Right cardiac atrium (tissue), 5 donors: Measurements from ENCODE around the gene GABRG2. TPM values are rescaled to one million over a fixed set of nuclear protein-coding genes. Genes with fewer than 3 reads are reported as not detected.

ENCODE experiments used
- ATAC-seq, 2 donors: fragments of 200-7000 bp; cut with Tn5 transposase; one replicate each; pipeline versions ENCODE4 v1.8.0 to v1.9.1; 2020; ENCODE audit warnings: moderate library complexity in 2 of 2, mild to moderate bottlenecking in 1 of 2
- DNase-seq, 3 donors: peaks; one replicate each; pipeline ENCODE4 v3.0.0-alpha.2; 2020
- H3K27ac ChIP-seq: one replicate; pipeline ENCODE4 v1.5.1; 2013; ENCODE audit warnings: mild to moderate bottlenecking, low read length, control low read depth, moderate library complexity
- H3K27me3 ChIP-seq: one replicate; pipeline ENCODE4 v1.6.1; 2013; ENCODE audit not compliant: control insufficient read depth, insufficient read depth
- H3K4me1 ChIP-seq: one replicate; pipeline ENCODE4 v1.6.1; 2013; ENCODE audit warnings: low read length; ENCODE audit not compliant: control insufficient read depth, insufficient read depth
- H3K4me3 ChIP-seq: one replicate; pipeline ENCODE4 v1.5.1; 2013; ENCODE audit warnings: low read length, control low read depth
- H3K9me3 ChIP-seq: one replicate; pipeline ENCODE4 v1.6.1; 2013; ENCODE audit warnings: low read length; ENCODE audit not compliant: control insufficient read depth
- WGBS: extraction: QIAGEN DNeasy Blood & Tissue Kit; methylation state at CpG from one replicate; pipeline ENCODE4 v1.1.7; 2013; 5-methylcytosine and 5-hydroxymethylcytosine counted together
- intact Hi-C, 4 donors: fragments of 100-400 bp; cut with DNase I; formaldehyde crosslinking; loops; one replicate each; pipeline versions ENCODE4 v1.11.0 to v1.14.0; 2022 to 2023
- polyA plus RNA-seq: library from polyadenylated mRNA; stranded (reverse); fragments of 200-250 nt; gene quantifications from one replicate; pipeline ENCODE4 v1.2.3, GENCODE V29; 2013
- total RNA-seq, 4 donors: library from RNA; stranded (reverse); fragmentation: NEBNext Ultra II Directional; extraction: Animal tissue kit (Norgen Biotek cat#: 25700); gene quantifications; one replicate each; pipeline ENCODE4 v1.2.1, GENCODE V29; 2021
- donor health status: healthy with polysubstance abuse.
- donor health status: DM: no; HTN: yes; CAD: no.
- donor health status: DM: no; HTN: no; CAD: no.
- donor health status: DM: no; HTN: yes; CAD: no; lungs with severe emphysema.
- donor health status: DM: yes; HTN: yes; CAD: no.

GABRG2 gene
- total and polyA plus RNA-seq, 5 donors, result not detected

- no peaks in the 10 kb centered on the region for H3K27me3 ChIP-seq
- ATAC-seq (no peak), DNase-seq (no peak)
- intact Hi-C loops, result no loop called here
- no peaks in the 10 kb centered on the region for H3K9me3 ChIP-seq
- no peak overlapping the region for H3K4me3 ChIP-seq
- H3K4me1 ChIP-seq, result no peaks in the 10 kb centered on the region
- H3K27ac ChIP-seq, result no peak overlapping the region
- 70% methylated on average over 2 of the region's 2 CpGs for WGBS
Observed at GRCh38 chr5:162091336-162091735, 23.8 kb downstream of the GABRG2 start.

GRCh38 chr5:162096448-162096847 lies 28.9 kb downstream of the GABRG2 start:
- H3K27ac ChIP-seq, result no peak overlapping the region
- no peaks in the 10 kb centered on the region for H3K9me3 ChIP-seq
- H3K27me3 ChIP-seq, result no peaks in the 10 kb centered on the region
- DNase-seq (no peak), ATAC-seq (no peak)
- no peaks in the 10 kb centered on the region for H3K4me1 ChIP-seq
- no peak overlapping the region for H3K4me3 ChIP-seq
- 65% methylated on average over 2 of the region's 2 CpGs for WGBS
- intact Hi-C loops, result no loop called here

GRCh38 chr5:162107591-162107990 lies 40.0 kb downstream of the GABRG2 start:
- no peaks in the 10 kb centered on the region for H3K4me1 ChIP-seq
- H3K9me3 ChIP-seq, result no peaks in the 10 kb centered on the region
- no peaks in the 10 kb centered on the region for H3K27me3 ChIP-seq
- DNase-seq, result no peak
- intact Hi-C loops, result no loop called here
- no peak overlapping the region for H3K27ac ChIP-seq
- H3K4me3 ChIP-seq, result no peak overlapping the region
- 78% methylated on average over 2 of the region's 2 CpGs for WGBS
- no peak for ATAC-seq

GRCh38 chr5:162119801-162120200 lies 52.2 kb downstream of the GABRG2 start:
- Histone ChIP-seq H3K9me3 (no peaks in the 10 kb centered on the region), H3K4me1 (no peaks in the 10 kb centered on the region), H3K27me3 (no peaks in the 10 kb centered on the region), H3K27ac (no peak overlapping the region), H3K4me3 (no peak overlapping the region)
- no peak for DNase-seq
- intact Hi-C loops, result no loop called here
- WGBS, result 79% methylated on average over 3 of the region's 3 CpGs
- ATAC-seq, result no peak

GRCh38 chr5:162128117-162128516 lies 60.5 kb downstream of the GABRG2 start:
- DNase-seq (no peak), ATAC-seq (no peak)
- intact Hi-C loops, result no loop called here
- Histone ChIP-seq H3K4me1 (no peaks in the 10 kb centered on the region), H3K4me3 (no peak overlapping the region), H3K27me3 (peaks cover 2% of the 10 kb centered on the region), H3K27ac (no peak overlapping the region), H3K9me3 (no peaks in the 10 kb centered on the region)
- WGBS, result 26% methylated on average over 2 of the region's 2 CpGs

GRCh38 chr5:162132348-162132747 lies 64.8 kb downstream of the GABRG2 start:
- no peak for ATAC-seq
- Histone ChIP-seq H3K4me3 (no peak overlapping the region), H3K27me3 (no peaks in the 10 kb centered on the region), H3K4me1 (no peaks in the 10 kb centered on the region), H3K9me3 (no peaks in the 10 kb centered on the region), H3K27ac (no peak overlapping the region)
- DNase-seq, result no peak
- intact Hi-C loops, result no loop called here

GRCh38 chr5:162139190-162139589 lies 71.6 kb downstream of the GABRG2 start:
- ATAC-seq (no peak), DNase-seq (no peak)
- Histone ChIP-seq H3K27me3 (no peaks in the 10 kb centered on the region), H3K9me3 (no peaks in the 10 kb centered on the region), H3K4me1 (no peaks in the 10 kb centered on the region), H3K27ac (no peak overlapping the region), H3K4me3 (no peak overlapping the region)
- intact Hi-C loops, result no loop called here
- 87% methylated on average over 3 of the region's 3 CpGs for WGBS

- Histone ChIP-seq H3K4me1 (no peaks in the 10 kb centered on the region), H3K27ac (no peak overlapping the region), H3K4me3 (no peak overlapping the region), H3K9me3 (no peaks in the 10 kb centered on the region), H3K27me3 (no peaks in the 10 kb centered on the region)
- ATAC-seq (no peak), DNase-seq (no peak)
- intact Hi-C loops, result no loop called here
- 92% methylated on average over 1 of the region's 1 CpG for WGBS
Observed at GRCh38 chr5:162154242-162154641, 86.7 kb downstream of the GABRG2 start.

- no peaks in the 10 kb centered on the region for H3K9me3 ChIP-seq
- intact Hi-C loops, result no loop called here
- DNase-seq (no peak), ATAC-seq (no peak)
- WGBS, result 55% methylated on average over 2 of the region's 2 CpGs
- no peaks in the 10 kb centered on the region for H3K27me3 ChIP-seq
- H3K4me1 ChIP-seq, result no peaks in the 10 kb centered on the region
- H3K4me3 ChIP-seq, result no peak overlapping the region
- H3K27ac ChIP-seq, result no peak overlapping the region
Observed at GRCh38 chr5:162160401-162160800, 92.8 kb downstream of the GABRG2 start.

GRCh38 chr5:162163663-162164062 lies 96.1 kb downstream of the GABRG2 start:
- WGBS, result 73% methylated on average over 6 of the region's 6 CpGs
- Histone ChIP-seq H3K4me3 (no peak overlapping the region), H3K9me3 (no peaks in the 10 kb centered on the region), H3K27me3 (no peaks in the 10 kb centered on the region), H3K4me1 (no peaks in the 10 kb centered on the region), H3K27ac (no peak overlapping the region)
- intact Hi-C loops, result no loop called here
- DNase-seq (no peak), ATAC-seq (no peak)

- intact Hi-C loops, result no loop called here
- no peak for ATAC-seq
- DNase-seq, result no peak
- H3K4me1 ChIP-seq, result no peaks in the 10 kb centered on the region
- no peaks in the 10 kb centered on the region for H3K27me3 ChIP-seq
- H3K4me3 ChIP-seq, result no peak overlapping the region
- H3K9me3 ChIP-seq, result no peaks in the 10 kb centered on the region
- 63% methylated on average over 6 of the region's 6 CpGs for WGBS
- H3K27ac ChIP-seq, result no peak overlapping the region
Observed at GRCh38 chr5:162174358-162174974, 106.9 kb downstream of the GABRG2 start.

GRCh38 chr5:162187371-162187770 lies 119.8 kb downstream of the GABRG2 start:
- intact Hi-C loops, result no loop called here
- Histone ChIP-seq H3K27ac (no peak overlapping the region), H3K4me3 (no peak overlapping the region), H3K4me1 (no peaks in the 10 kb centered on the region), H3K27me3 (no peaks in the 10 kb centered on the region), H3K9me3 (no peaks in the 10 kb centered on the region)
- no peak for DNase-seq
- whole genome bisulfite sequencing, result 72% methylated on average over 1 of the region's 1 CpG
- ATAC-seq, result no peak
